Measurements from ENCODE around the gene ZNF774. TPM values are rescaled to one million over a fixed set of nuclear protein-coding genes. Genes with fewer than 3 reads are reported as not detected.

The ZNF774 gene
- 1.8 and 2.8 TPM in 2 replicates for total RNA-seq

DNA sequence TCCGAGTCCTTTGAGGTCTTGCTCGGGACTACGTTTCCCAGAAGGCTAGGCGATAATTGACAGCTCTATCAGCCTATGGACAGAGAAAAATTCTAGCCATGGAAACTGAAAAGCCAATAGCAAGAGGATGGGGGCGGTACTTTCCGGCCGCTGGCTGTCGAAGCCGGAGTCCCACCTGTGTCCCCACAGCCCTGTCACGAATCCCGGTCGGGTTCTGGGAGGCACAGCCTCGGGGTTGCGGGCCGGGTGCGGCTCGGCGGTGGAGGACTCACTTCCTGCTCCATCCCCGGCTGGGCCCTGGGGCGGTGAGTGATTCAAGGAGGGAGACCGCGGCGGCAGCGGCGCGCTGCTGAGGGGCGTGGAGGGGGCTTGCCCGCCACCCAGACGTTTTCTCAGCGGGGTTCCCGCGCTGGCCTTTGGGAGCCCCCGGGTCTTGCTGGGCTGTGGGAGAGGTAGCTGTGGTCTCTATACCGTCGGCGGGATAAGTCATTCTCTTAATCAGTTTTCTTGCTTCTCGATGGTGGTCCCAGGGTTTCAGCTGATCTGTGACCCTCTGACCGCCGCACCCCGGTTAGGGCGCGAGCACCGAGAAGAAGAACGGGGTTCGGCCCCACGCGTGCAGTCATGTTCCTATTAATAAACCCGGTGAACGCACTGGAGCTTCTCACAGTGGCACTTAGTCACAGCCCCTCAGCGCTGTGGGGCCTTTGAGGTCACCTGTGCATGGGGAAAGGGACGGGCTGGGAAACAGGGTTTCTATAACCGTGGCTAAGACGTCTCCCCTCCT is at the start of gene ZNF774:
TSS of gene ZNF774 (plus strand) at position 178 of the 787 bp plus-strand sequence. CDS start 2,377 bp downstream, outside the sequence.

DNA sequence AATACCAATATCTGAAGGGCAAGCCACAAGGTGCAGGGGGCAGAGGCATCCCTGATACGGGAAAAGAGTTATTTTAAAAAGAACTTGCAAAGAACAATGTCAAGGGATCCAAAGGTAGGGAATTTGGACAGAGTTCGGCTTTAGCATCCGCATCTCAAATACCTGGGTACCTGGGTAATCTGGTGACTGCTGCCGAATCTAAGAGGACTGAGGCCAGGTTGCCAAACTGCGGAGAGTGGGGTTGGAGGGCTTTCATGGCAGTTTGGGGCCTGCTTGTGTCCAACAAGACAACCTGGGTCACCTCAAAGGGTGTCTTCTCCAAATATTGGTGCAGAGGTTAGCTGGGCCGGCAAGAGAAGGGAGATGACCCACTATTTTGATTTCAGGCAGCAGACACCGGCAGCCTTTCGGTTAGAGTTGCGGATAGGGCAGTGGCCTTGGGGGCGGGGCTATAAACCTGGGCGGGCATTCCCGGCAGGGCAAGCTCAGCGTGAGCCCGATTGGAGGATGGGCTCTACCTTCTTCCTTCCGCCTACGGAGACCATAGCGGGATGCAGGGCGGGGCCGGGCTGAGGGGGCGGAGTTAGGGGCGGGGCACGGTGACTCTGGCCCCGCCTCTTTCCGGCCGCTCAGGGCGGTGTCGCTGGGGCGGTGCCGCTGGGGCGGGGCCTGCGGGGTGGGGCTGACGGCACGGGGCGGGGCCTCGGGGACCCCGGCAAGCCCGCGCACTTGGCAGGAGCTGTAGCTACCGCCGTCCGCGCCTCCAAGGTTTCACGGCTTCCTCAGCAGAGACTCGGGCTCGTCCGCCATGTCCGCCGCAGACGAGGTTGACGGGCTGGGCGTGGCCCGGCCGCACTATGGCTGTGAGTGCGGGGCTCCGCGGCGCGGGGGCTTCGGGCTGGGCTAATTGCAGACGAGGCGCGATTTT is 35.7 kb downstream of the ZNF774 start, which contains the start of gene IQGAP1:
TSS of gene IQGAP1 (plus strand) at position 709 of the 928 bp plus-strand sequence. CDS start at position 809, 100 bp downstream.

Other genes with a start within 250 kb of the ZNF774 start
- gene IDH2, start 249.8 kb upstream of the ZNF774 start, total RNA-seq: 40.4 and 50.1 TPM in 2 replicates
- 27.0 and 31.8 TPM in 2 replicates for gene SEMA4B, start 151.0 kb upstream of the ZNF774 start, total RNA-seq
- gene CIB1, start 118.3 kb upstream of the ZNF774 start, total RNA-seq: 51.5 and 69.9 TPM in 2 replicates
- gene GDPGP1, start 118.1 kb upstream of the ZNF774 start, total RNA-seq: 8.3 TPM in 2 replicates
- under 0.01 and 0.12 TPM in 2 replicates for gene TTLL13, start 102.7 kb upstream of the ZNF774 start, total RNA-seq
- 67.0 and 68.5 TPM in 2 replicates for gene NGRN, start 86.6 kb upstream of the ZNF774 start, total RNA-seq
- gene IQGAP1, start 36.0 kb downstream of the ZNF774 start, total RNA-seq: 280 and 385 TPM in 2 replicates
- gene CRTC3, start 177.6 kb downstream of the ZNF774 start, total RNA-seq: 10.6 and 15.5 TPM in 2 replicates